A549 treated with AZD2906 at 1 μM for 4 hours (cell line): ENCODE data around the gene KLRF2. TPM values are rescaled to one million over a fixed set of nuclear protein-coding genes. Genes with fewer than 3 reads are reported as not detected.

Source experiments
- total RNA-seq: library from RNA; stranded (reverse); fragments of 200-300 nt; extraction: Qiagen RNA extraction; gene quantifications from 5 replicates; pipeline ENCODE4 v1.2.3, GENCODE V29; 2022

The KLRF2 gene
- total RNA-seq, result not detected in 5 replicates

DNA sequence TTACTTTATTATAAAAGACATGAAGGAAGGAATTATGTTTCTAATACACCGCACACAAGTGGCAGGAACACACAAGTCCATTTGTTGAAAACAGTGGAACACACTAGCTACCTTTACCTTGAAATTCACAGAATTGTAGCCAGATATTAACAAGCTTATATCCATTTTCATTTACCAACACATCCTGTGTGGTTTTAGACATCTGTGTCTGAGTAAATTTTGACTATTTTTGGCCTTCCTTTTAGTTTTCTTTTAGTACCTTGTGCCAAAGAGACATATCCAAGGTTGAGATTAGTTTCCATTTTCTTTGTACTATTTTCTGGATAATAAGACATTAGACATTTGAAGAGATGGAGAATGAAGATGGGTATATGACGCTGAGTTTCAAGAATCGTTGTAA is at the start of gene KLRF2:
KLRF2 (plus strand) TSS at position 244 of the 400 bp plus-strand sequence; CDS start at position 351, 107 bp downstream.

GRCh38 chr12:9869307-9870161 is 11.8 kb upstream of the KLRF2 start, which contains the start of gene CLEC2B:
CLEC2B (minus strand) TSS chr12:9869354.

GRCh38 chr12:9932270-9932669 is 51.0 kb downstream of the KLRF2 start, which contains the start of gene CLEC2A:
CLEC2A (minus strand) TSS chr12:9932370; CDS start chr12:9932329, 41 bp downstream.

Other genes starting within 250 kb of the KLRF2 start
- 0.35 to 0.89 TPM (median 0.39 TPM) in 5 replicates for gene CLEC2D, start 211.8 kb upstream of the KLRF2 start, total RNA-seq
- gene CLECL1, start 148.4 kb upstream of the KLRF2 start, total RNA-seq, result not detected in 5 replicates
- not detected in 5 replicates for gene CD69, start 120.6 kb upstream of the KLRF2 start, total RNA-seq
- not detected in 5 replicates for gene KLRF1, start 54.0 kb upstream of the KLRF2 start, total RNA-seq
- 1.00 to 1.4 TPM (median 1.3 TPM) in 5 replicates for gene CLEC2B, start 12.1 kb upstream of the KLRF2 start, total RNA-seq
- not detected in 5 replicates for gene CLEC2A, start 50.9 kb downstream of the KLRF2 start, total RNA-seq
- not detected in 5 replicates for gene CLEC12A, start 89.9 kb downstream of the KLRF2 start, total RNA-seq
- gene CLEC1B, start 117.6 kb downstream of the KLRF2 start, total RNA-seq, result not detected in 5 replicates
- gene CLEC12B, start 129.1 kb downstream of the KLRF2 start, total RNA-seq, result not detected in 5 replicates
- gene CLEC9A, start 149.2 kb downstream of the KLRF2 start, total RNA-seq, result not detected in 5 replicates
- not detected in 5 replicates for gene CLEC1A, start 217.5 kb downstream of the KLRF2 start, total RNA-seq
- not detected in 5 replicates for gene CLEC7A, start 248.7 kb downstream of the KLRF2 start, total RNA-seq